Stomach (tissue), 9 donors: Measurements from ENCODE around the gene TAF6. TPM values are rescaled to one million over a fixed set of nuclear protein-coding genes. Genes with fewer than 3 reads are reported as not detected.

Source experiments
- DNase-seq, 2 donors: peaks; one replicate each; pipeline versions ENCODE4 v3.0.0 to v3.0.0-alpha.2; 2013 to 2019
- H3K27ac ChIP-seq, 5 donors: fragments of 200-600 bp in 4 of 5; sonication (generic) in 4 of 5; one replicate each; pipeline ENCODE4 v1.5.1; 2013 to 2019; ENCODE audit warnings: mild to moderate bottlenecking in 1 of 5, moderate library complexity in 1 of 5
- H3K27me3 ChIP-seq, 3 donors: fragments of 200-600 bp; sonication (generic); one replicate each; pipeline ENCODE4 v1.5.1; 2017 to 2019; ENCODE audit warnings: mixed run types in 1 of 3
- H3K36me3 ChIP-seq, 4 donors: fragments of 200-600 bp; sonication (generic); 1 replicate in 3 of 4; 2 replicates in 1 of 4; pipeline ENCODE4 v1.5.1; 2016 to 2019
- H3K4me1 ChIP-seq, 4 donors: fragments of 200-600 bp; sonication (generic); one replicate each; pipeline ENCODE4 v1.5.1; 2016 to 2019
- H3K4me3 ChIP-seq, 4 donors: fragments of 200-600 bp; sonication (generic) in 3 of 4; one replicate each; pipeline ENCODE4 v1.5.1; 2016 to 2019; ENCODE audit warnings: mild to moderate bottlenecking in 1 of 4
- H3K9me3 ChIP-seq, 4 donors: fragments of 200-600 bp; sonication (generic); one replicate each; pipeline ENCODE4 v1.5.1; 2016 to 2019
- CTCF ChIP-seq, 7 experiments: fragments of 450-650 bp in 4 of 7; fragments of 200-600 bp in 3 of 7; sonication (generic) in 3 of 7; IDR thresholded peaks; one replicate each; pipeline ENCODE4 v1.5.1; 2016 to 2019; ENCODE audit warnings: antibody characterized with exemption in 7 of 7, control low read depth in 2 of 7, mild to moderate bottlenecking in 1 of 7
- EP300 ChIP-seq: sonication (generic); formaldehyde crosslinking; IDR thresholded peaks from one replicate; pipeline ENCODE4 v1.6.1; 2017; ENCODE audit warnings: antibody characterized with exemption
- POLR2A ChIP-seq, 4 donors: fragments of 450-650 bp; IDR thresholded peaks; one replicate each; pipeline ENCODE4 v1.6.1; 2016; ENCODE audit warnings: antibody characterized with exemption in 4 of 4, control low read depth in 2 of 4, mild to moderate bottlenecking in 1 of 4, moderate library complexity in 1 of 4
- POLR2AphosphoS5 ChIP-seq, 3 donors: sonication (generic); formaldehyde crosslinking; IDR thresholded peaks; one replicate each; pipeline ENCODE4 v1.6.1; 2016; ENCODE audit warnings: antibody characterized with exemption in 3 of 3
- WGBS, 5 donors: extraction: QIAGEN DNeasy Blood & Tissue Kit in 3 of 5; methylation state at CpG; one replicate each; pipeline versions ENCODE4 v1.1.5 to v1.1.7; 2013 to 2018; 5-methylcytosine and 5-hydroxymethylcytosine counted together
- intact Hi-C: fragments of 100-400 bp; cut with DNase I; formaldehyde crosslinking; loops from one replicate; pipeline ENCODE4 v1.15.1; 2023; ENCODE audit warnings: low total_unique reads
- polyA plus RNA-seq, 3 donors: library from polyadenylated mRNA; stranded (reverse); fragments of 200-250 nt; gene quantifications; one replicate each; pipeline ENCODE4 v1.2.3, GENCODE V29; 2013
- total RNA-seq, 5 donors: library from RNA; depleted of rRNA; stranded (reverse); fragments of >200 nt; gene quantifications; one replicate each; pipeline versions ENCODE4 v1.1.0 to v1.2.3, GENCODE V29; 2014 to 2016
- donor health status: healthy with polysubstance abuse.
- donor health status: Bipolar disorder and iron deficiency.
- donor health status: healthy.

TAF6 gene
- total and polyA plus RNA-seq, 8 donors = 15.4 to 106 (median 28.4) TPM

GRCh38 chr7:100100420-100101015, 18.6 kb downstream of the TAF6 start:
- intact Hi-C loops = no loop called here
- WGBS, 5 donors = 0% methylated on average over 33 to 61 of the region's 61 CpGs
- Histone ChIP-seq H3K4me1 (peaks cover 19 to 42% (median 34%) of the 10 kb centered on the region in 4 donors), H3K27ac (peak overlapping the region; percentile 92 to 97 (median 96)), H3K4me3 (peak overlapping the region; percentile 87 to 96 (median 90)), H3K36me3 (peaks cover 55 to 68% (median 66%) of the 10 kb centered on the region in 4 donors), H3K9me3 (no peaks in the 10 kb centered on the region), H3K27me3 (no peaks in the 10 kb centered on the region)
- TF ChIP-seq EP300 (no peak), POLR2AphosphoS5 (IDR thresholded peaks at IDR 0.05) (peak; percentile 68 to 95 (median 84)), CTCF (IDR thresholded peaks at IDR 0.05) (peak in 1 of 7 experiments; percentile 9)
- DNase-seq = peak; percentile 95 to 98

GRCh38 chr7:100099452-100099851, 19.7 kb downstream of the TAF6 start:
- WGBS, 5 donors = 29 to 51% (median 41%) methylated on average over 12 of the region's 12 CpGs
- Histone ChIP-seq H3K4me1 (peaks cover 19 to 42% (median 38%) of the 10 kb centered on the region in 4 donors), H3K4me3 (peak overlapping the region; percentile 87 to 96 (median 90)), H3K27ac (peak overlapping the region; percentile 5 to 97 (median 92)), H3K27me3 (no peaks in the 10 kb centered on the region), H3K36me3 (peaks cover 57 to 68% (median 66%) of the 10 kb centered on the region in 4 donors), H3K9me3 (no peaks in the 10 kb centered on the region)
- peak in 1 of 2 donors; percentile 44 for DNase-seq
- intact Hi-C loops = no loop called here
- TF ChIP-seq CTCF (IDR thresholded peaks at IDR 0.05) (no peak), EP300 (no peak), POLR2A (IDR thresholded peaks at IDR 0.05) (no peak), POLR2AphosphoS5 (IDR thresholded peaks at IDR 0.05) (no peak)

GRCh38 chr7:100098913-100099312, 20.2 kb downstream of the TAF6 start:
- no peaks in the 10 kb centered on the region for H3K27me3 ChIP-seq
- TF ChIP-seq EP300 = no peak
- TF ChIP-seq POLR2A (IDR thresholded peaks at IDR 0.05) = no peak
- TF ChIP-seq CTCF (IDR thresholded peaks at IDR 0.05) = no peak
- no peak for TF ChIP-seq POLR2AphosphoS5 (IDR thresholded peaks at IDR 0.05)
- H3K9me3 ChIP-seq = no peaks in the 10 kb centered on the region
- no peak for DNase-seq
- intact Hi-C loops = no loop called here
- H3K27ac ChIP-seq = peak overlapping the region in 2 of 5 donors; percentile 5 to 97
- H3K4me3 ChIP-seq = peak overlapping the region in 2 of 4 donors; percentile 91 to 96
- WGBS, 5 donors = 79 to 86% (median 80%) methylated on average over 10 of the region's 10 CpGs
- H3K36me3 ChIP-seq = peaks cover 58 to 68% (median 66%) of the 10 kb centered on the region in 4 donors
- peaks cover 19 to 47% (median 42%) of the 10 kb centered on the region in 4 donors for H3K4me1 ChIP-seq

GRCh38 chr7:100095704-100096103, 23.5 kb downstream of the TAF6 start:
- Histone ChIP-seq H3K4me1 (peaks cover 12 to 53% (median 34%) of the 10 kb centered on the region in 4 donors), H3K27me3 (no peaks in the 10 kb centered on the region), H3K27ac (no peak overlapping the region), H3K36me3 (peaks cover 83 to 90% (median 88%) of the 10 kb centered on the region in 4 donors), H3K9me3 (no peaks in the 10 kb centered on the region), H3K4me3 (no peak overlapping the region)
- WGBS, 5 donors = 88 to 93% (median 91%) methylated on average over 16 to 17 of the region's 17 CpGs
- TF ChIP-seq POLR2AphosphoS5 (IDR thresholded peaks at IDR 0.05) (no peak), CTCF (IDR thresholded peaks at IDR 0.05) (no peak), POLR2A (IDR thresholded peaks at IDR 0.05) (no peak), EP300 (no peak)
- intact Hi-C loops = no loop called here
- no peak for DNase-seq
